ENCODE data around the gene HOXB5.

The HOXB5 gene

GRCh38 chr17:48634493-48635208, 41.1 kb upstream of the HOXB5 start:
- no peak overlapping the region for H3K4me3 ChIP-seq (ENCODE audit: low read depth, low read length)
- DNase-seq (ENCODE audit: low read depth) = no peak
- no peak for TF ChIP-seq MYC (IDR thresholded peaks at IDR 0.05; ENCODE audit: low read depth, low read length)
- TF ChIP-seq, protein P1, sequence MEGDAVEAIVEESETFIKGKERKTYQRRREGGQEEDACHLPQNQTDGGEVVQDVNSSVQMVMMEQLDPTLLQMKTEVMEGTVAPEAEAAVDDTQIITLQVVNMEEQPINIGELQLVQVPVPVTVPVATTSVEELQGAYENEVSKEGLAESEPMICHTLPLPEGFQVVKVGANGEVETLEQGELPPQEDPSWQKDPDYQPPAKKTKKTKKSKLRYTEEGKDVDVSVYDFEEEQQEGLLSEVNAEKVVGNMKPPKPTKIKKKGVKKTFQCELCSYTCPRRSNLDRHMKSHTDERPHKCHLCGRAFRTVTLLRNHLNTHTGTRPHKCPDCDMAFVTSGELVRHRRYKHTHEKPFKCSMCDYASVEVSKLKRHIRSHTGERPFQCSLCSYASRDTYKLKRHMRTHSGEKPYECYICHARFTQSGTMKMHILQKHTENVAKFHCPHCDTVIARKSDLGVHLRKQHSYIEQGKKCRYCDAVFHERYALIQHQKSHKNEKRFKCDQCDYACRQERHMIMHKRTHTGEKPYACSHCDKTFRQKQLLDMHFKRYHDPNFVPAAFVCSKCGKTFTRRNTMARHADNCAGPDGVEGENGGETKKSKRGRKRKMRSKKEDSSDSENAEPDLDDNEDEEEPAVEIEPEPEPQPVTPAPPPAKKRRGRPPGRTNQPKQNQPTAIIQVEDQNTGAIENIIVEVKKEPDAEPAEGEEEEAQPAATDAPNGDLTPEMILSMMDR (IDR thresholded peaks at IDR 0.05; ENCODE audit: low read depth, low read length) = no peak

- TF ChIP-seq MYC (IDR thresholded peaks at IDR 0.05; ENCODE audit: low read depth, low read length) = no peak
- TF ChIP-seq, protein P2, sequence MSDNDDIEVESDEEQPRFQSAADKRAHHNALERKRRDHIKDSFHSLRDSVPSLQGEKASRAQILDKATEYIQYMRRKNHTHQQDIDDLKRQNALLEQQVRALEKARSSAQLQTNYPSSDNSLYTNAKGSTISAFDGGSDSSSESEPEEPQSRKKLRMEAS (IDR thresholded peaks at IDR 0.05; ENCODE audit: low read depth, low read length) = no peak
- no peak for TF ChIP-seq POLR2A (IDR thresholded peaks at IDR 0.05; ENCODE audit: extremely low read depth, insufficient read length)
- TF ChIP-seq, protein P1 (IDR thresholded peaks at IDR 0.05; ENCODE audit: low read depth, low read length) = no peak
- DNase-seq (ENCODE audit: low read depth) = no peak
- no peak overlapping the region for H3K4me3 ChIP-seq (ENCODE audit: low read depth, low read length)
Observed at GRCh38 chr17:48633266-48633677, 39.7 kb upstream of the HOXB5 start.

DNA sequence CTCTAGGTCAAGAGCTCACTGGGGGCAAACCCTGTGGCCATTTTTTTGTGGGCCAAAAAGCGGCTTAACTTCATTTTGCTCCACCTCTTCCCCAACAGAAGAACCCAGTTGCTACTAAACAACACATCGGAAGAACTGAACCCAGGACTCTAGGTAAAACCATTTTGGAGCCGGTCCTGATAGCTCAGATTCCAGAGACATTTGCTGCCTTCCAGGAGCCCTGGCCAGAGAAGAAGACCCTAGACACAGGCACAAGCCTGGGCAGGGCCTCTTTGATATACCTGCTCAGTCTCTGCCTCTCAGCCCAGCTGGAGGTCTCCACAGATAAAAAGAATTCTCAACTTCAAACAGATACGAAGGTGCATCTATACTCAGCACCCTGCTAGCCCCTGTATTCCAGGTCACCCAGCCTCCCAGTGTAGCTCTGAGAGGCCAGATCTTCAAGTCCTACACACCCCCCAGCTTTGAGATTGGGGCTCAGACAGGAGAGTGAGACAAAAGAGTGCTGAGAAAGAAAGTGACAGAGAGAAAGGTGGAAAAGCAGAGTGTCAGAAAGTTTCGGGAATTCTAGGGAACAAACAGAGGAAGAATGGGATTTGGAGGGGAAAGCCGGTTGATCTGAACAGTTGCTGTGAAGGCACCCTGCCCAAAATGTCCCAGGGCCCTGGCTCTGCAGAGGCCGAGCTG, 39.1 kb upstream of the HOXB5 start:
- no peak for DNase-seq (ENCODE audit: low read depth)
- H3K4me3 ChIP-seq (ENCODE audit: low read depth, low read length) = no peak overlapping the region
- TF ChIP-seq, protein P2 (IDR thresholded peaks at IDR 0.05; ENCODE audit: low read depth, low read length) = no peak
- TF ChIP-seq, protein P1 (IDR thresholded peaks at IDR 0.05; ENCODE audit: low read depth, low read length) = no peak

GRCh38 chr17:48631693-48632578, 38.4 kb upstream of the HOXB5 start:
- no peak for TF ChIP-seq MYC (IDR thresholded peaks at IDR 0.05; ENCODE audit: low read depth, low read length)
- TF ChIP-seq, protein P1 (IDR thresholded peaks at IDR 0.05; ENCODE audit: low read depth, low read length) = no peak
- TF ChIP-seq, protein P2 (IDR thresholded peaks at IDR 0.05; ENCODE audit: low read depth, low read length) = no peak
- no peak for TF ChIP-seq POLR2A (IDR thresholded peaks at IDR 0.05; ENCODE audit: extremely low read depth, insufficient read length)
- no peak for DNase-seq (ENCODE audit: low read depth)
- H3K4me3 ChIP-seq (ENCODE audit: low read depth, low read length) = no peak overlapping the region

DNA sequence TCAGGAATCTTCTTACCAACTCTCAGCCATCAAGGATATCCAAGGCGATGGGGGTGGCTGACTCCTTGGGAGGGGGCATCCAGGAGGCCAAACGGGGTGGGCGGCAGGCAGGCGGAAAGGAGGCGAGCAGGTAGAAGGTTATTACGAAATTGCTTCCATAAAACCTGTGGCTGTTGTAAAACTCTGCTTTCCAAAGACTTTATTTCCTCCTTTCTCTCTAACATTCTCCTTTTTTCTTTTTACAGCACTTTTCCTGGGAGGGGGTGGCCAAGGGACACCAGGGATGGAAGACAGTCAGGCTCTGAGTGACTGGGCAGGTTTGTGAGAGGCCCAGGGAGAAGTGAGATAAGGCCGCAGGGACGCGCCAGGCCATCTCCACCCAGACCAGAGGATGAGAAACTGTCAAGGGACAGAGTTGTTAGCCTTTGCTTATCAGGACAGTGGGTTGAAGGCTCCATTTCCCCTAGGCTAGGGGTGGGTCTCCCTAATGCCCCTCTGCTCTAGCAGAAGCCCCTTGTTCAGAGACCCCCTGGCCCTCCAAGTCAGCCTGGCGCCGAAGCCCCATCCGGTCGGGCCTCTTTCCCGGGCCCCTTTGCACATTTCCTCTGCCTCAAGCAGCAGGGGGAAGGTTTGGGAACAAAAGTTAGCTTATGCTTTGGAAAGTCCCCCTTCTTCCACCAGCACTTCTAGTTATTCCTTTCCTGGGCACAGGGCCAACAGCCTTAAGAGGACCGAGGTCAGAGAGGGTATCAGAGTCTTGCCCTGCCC, 37.5 kb upstream of the HOXB5 start:
- DNase-seq (ENCODE audit: low read depth) = no peak
- TF ChIP-seq, protein P2 (IDR thresholded peaks at IDR 0.05; ENCODE audit: low read depth, low read length) = no peak
- TF ChIP-seq, protein P1 (IDR thresholded peaks at IDR 0.05; ENCODE audit: low read depth, low read length) = no peak
- no peak for TF ChIP-seq MYC (IDR thresholded peaks at IDR 0.05; ENCODE audit: low read depth, low read length)
- TF ChIP-seq POLR2A (IDR thresholded peaks at IDR 0.05; ENCODE audit: extremely low read depth, insufficient read length) = no peak
- no peak overlapping the region for H3K4me3 ChIP-seq (ENCODE audit: low read depth, low read length)

Data from NB4 (cell line).